NCI-H748 (cell line): Measurements from ENCODE around the gene IFNB1.

Source experiments
- DNase-seq: peaks from one replicate; lab custom pipeline; 2025; ENCODE audit not compliant: unreplicated experiment; lab: John Stamatoyannopoulos, UW

Gene IFNB1

GRCh38 chr9:21077781-21078180 is at the start of gene IFNB1:
IFNB1 (minus strand) TSS chr9:21077942; CDS start chr9:21077869, 73 bp downstream.
- DNase-seq = no peak

GRCh38 chr9:21121595-21122251 is 44.0 kb upstream of the IFNB1 start:
- DNase-seq = no peak

DNA sequence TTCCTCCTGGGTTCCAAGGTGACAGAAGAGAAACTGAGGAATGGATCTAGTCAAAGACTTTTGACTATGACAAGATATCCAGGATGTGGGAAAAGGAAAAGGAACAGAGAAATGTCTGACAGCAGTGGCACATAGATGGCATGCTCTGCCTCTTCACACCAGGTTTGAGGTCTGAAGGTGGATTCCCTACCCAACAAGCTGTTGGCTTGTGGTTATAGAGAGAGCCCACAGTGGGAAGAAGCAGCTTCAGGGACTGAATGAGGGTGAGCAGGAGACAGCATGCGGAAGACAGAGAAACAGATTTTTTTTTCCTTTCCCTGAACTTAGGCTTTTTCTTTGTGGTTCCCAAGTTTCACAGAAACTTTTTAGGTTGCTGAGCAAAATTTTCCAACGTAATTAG is 43.3 kb upstream of the IFNB1 start:
- no peak for DNase-seq

GRCh38 chr9:21119093-21119770 is 41.5 kb upstream of the IFNB1 start:
- no peak for DNase-seq

- no peak for DNase-seq
These were observed 36.6 kb upstream of the IFNB1 start for GRCh38 chr9:21114311-21114710.

- peak; percentile 78 for DNase-seq
These were observed 33.2 kb upstream of the IFNB1 start for GRCh38 chr9:21110708-21111576.

DNA sequence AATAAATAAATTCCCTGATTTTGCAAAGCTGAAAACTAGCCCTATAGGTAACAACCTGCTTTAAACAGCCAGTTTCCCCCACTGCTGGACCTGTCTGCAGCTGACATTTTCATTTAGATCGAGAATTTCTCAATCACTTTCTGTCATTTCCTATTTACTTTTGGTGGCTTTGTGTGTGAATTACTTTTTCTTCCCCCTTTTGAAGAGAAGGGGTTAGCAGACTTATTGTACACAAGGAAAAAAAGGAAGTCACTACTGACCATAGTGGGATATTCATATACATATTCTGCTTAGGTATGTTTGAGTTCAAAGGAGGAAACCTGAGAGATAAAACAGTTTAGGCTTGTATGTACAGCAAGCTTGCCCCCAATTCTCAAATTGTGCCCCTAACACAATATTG is 27.0 kb upstream of the IFNB1 start:
- DNase-seq = no peak

GRCh38 chr9:21102305-21102704 is 24.6 kb upstream of the IFNB1 start:
- no peak for DNase-seq

DNA sequence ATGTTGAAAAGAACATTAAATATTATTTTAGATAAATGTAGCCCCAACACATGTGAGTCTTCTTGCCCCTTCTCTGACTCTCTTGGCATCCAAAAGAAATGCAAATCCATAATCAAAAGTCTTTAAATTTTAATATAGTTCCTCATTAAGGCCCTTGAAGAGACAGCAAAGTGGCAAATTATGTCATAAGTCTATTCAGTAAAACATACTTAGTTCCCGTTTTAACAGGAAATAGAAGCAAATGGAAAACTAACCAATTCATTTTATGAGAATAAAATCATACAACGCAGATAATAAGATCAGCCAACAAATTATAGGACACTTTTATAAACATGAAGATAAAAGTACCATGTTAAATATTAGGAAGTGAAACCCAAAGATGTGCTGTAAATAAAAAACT is 20.1 kb upstream of the IFNB1 start:
- DNase-seq = no peak

DNA sequence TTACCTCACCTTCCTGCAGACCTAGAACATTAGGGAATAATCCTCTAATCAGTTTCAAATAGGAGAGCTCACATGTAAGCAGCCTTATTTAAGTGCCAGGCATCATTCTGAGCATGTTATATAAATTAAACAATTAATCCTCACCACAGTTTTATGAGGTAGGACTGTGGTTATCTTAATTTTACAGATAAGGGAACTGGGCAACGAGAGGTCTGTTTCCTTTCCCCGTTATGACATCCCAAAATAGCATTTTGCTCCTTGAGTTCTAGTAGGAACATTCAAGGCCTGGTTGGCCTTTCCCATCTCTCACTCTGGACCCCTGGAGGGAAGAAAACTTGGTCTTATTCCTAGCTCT is 19.1 kb upstream of the IFNB1 start:
- DNase-seq = no peak

- peak; percentile 13 for DNase-seq
These were observed 18.6 kb upstream of the IFNB1 start for GRCh38 chr9:21096172-21096900.

- no peak for DNase-seq
These were observed 17.8 kb upstream of the IFNB1 start for GRCh38 chr9:21095561-21095960.

DNA sequence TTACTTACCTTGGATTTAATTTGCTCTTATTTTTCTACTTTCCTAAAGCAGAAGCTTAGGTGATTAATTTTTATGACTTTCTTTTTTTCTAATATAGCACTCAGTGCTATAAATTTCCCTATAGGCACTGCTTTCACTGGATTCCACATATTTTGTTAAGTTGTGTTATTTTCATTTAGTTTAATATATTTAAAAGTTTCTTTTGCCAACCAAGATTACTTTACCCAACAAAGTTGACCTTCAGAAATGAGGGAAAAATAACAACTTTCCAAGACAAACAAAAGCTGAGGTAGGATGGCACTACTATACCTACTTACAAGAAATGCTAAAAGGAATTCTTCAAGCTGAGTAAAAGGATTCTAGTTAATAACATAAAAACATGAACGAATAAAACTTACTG is 8.8 kb upstream of the IFNB1 start:
- DNase-seq = no peak

- no peak for DNase-seq
These were observed 7.3 kb upstream of the IFNB1 start for GRCh38 chr9:21085005-21085404.

- DNase-seq = no peak
These were observed 6.6 kb upstream of the IFNB1 start for GRCh38 chr9:21084242-21084850.

- DNase-seq = no peak
These were observed 4.9 kb upstream of the IFNB1 start for GRCh38 chr9:21082671-21083070.

- no peak for DNase-seq
These were observed 4.3 kb upstream of the IFNB1 start for GRCh38 chr9:21081999-21082398.

DNA sequence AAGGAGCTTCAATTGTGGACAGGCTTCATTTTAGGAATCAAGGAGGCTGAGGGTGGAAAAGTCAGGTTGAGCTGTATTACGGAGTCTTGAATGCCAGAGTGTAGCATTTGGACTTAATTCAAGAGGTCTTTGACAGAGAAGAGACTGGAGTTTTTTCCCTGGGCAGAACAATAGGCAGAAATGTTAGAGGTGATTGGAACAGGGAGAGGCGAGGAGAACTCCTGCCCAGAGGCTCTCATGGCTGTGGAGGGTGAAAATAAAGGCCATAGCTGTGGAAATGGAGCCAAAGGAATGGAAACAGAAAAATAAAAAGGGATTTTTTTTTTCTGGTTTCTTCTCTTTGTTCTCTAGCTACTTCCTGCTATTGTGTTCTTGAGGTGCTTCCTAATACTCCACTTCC is 3.7 kb upstream of the IFNB1 start:
- no peak for DNase-seq

- no peak for DNase-seq
These were observed 3.1 kb upstream of the IFNB1 start for GRCh38 chr9:21080793-21081192.

GRCh38 chr9:21078702-21079101 is 960 bp upstream of the IFNB1 start:
- no peak for DNase-seq

- no peak for DNase-seq
These were observed 2.3 kb downstream of the IFNB1 start for GRCh38 chr9:21075484-21075883.
